Stimulated activated memory B cell treated with anti-CD40 and anti-IgM and Interleukin-4, amounts not matched to agents 10 μg/mL and 1 μg/mL and 100 μg/mL, for 72 hours (primary cell): ENCODE results near the gene UROC1.

ENCODE experiments used
- ATAC-seq: fragments of 150-1000 bp; cut with Tn5 transposase; 2 replicates; pipeline ENCODE4 v1.10.0; 2021
- H3K27ac Mint-ChIP-seq: one replicate; pipeline ENCODE4 v1.8.0; 2022; ENCODE audit warnings: mild to moderate bottlenecking, mixed read lengths
- H3K27me3 Mint-ChIP-seq: one replicate; pipeline ENCODE4 v1.8.0; 2022; ENCODE audit warnings: mixed read lengths
- H3K36me3 Mint-ChIP-seq: one replicate; pipeline ENCODE4 v1.8.0; 2022; ENCODE audit warnings: mixed read lengths
- H3K4me1 Mint-ChIP-seq: one replicate; pipeline ENCODE4 v1.8.0; 2022; ENCODE audit warnings: mixed read lengths
- H3K4me3 Mint-ChIP-seq: one replicate; pipeline ENCODE4 v1.8.0; 2022; ENCODE audit warnings: mild to moderate bottlenecking, moderate library complexity, mixed read lengths
- H3K9me3 Mint-ChIP-seq: one replicate; pipeline ENCODE4 v1.8.0; 2022; ENCODE audit warnings: mixed read lengths

Gene UROC1

GRCh38 chr3:126475413-126476114, 42.0 kb downstream of the UROC1 start, which contains the start of gene ZXDC:
Gene ZXDC (minus strand): TSS chr3:126475891. CDS start chr3:126475865, 26 bp downstream.
- Mint-ChIP-seq H3K4me3 (peak within 1 kb of the TSS; percentile 82), H3K9me3 (no peaks in the 10 kb centered on the region), H3K27me3 (no peaks in the 10 kb centered on the region), H3K4me1 (peaks cover 40% of the 10 kb centered on the region), H3K36me3 (peaks cover 26% of the 10 kb centered on the region), H3K27ac (peak within 1 kb of the TSS; percentile 64)
- peak; percentile 95 for ATAC-seq

GRCh38 chr3:126474498-126475412, 42.8 kb downstream of the UROC1 start:
- Mint-ChIP-seq H3K27ac (peak overlapping the region; percentile 64), H3K36me3 (peaks cover 34% of the 10 kb centered on the region), H3K9me3 (no peaks in the 10 kb centered on the region), H3K4me3 (peak overlapping the region; percentile 82), H3K27me3 (no peaks in the 10 kb centered on the region), H3K4me1 (peaks cover 41% of the 10 kb centered on the region)
- ATAC-seq, result peak; percentile 2

- H3K27ac Mint-ChIP-seq, result peak overlapping the region; percentile 64
- H3K9me3 Mint-ChIP-seq, result no peaks in the 10 kb centered on the region
- no peak for ATAC-seq
- peaks cover 46% of the 10 kb centered on the region for H3K36me3 Mint-ChIP-seq
- peak overlapping the region; percentile 82 for H3K4me3 Mint-ChIP-seq
- H3K4me1 Mint-ChIP-seq, result peaks cover 53% of the 10 kb centered on the region
- H3K27me3 Mint-ChIP-seq, result no peaks in the 10 kb centered on the region
Observed at GRCh38 chr3:126473292-126474168, 44.0 kb downstream of the UROC1 start.

GRCh38 chr3:126472277-126473006, 45.1 kb downstream of the UROC1 start:
- ATAC-seq, result no peak
- Mint-ChIP-seq H3K4me1 (peaks cover 57% of the 10 kb centered on the region), H3K27me3 (no peaks in the 10 kb centered on the region), H3K9me3 (no peaks in the 10 kb centered on the region), H3K4me3 (peak overlapping the region; percentile 82), H3K36me3 (peaks cover 53% of the 10 kb centered on the region), H3K27ac (peak overlapping the region; percentile 64)

GRCh38 chr3:126469479-126469878, 48.1 kb downstream of the UROC1 start:
- Mint-ChIP-seq H3K9me3 (no peaks in the 10 kb centered on the region), H3K36me3 (peaks cover 75% of the 10 kb centered on the region), H3K27ac (peak overlapping the region; percentile 7), H3K4me1 (peaks cover 52% of the 10 kb centered on the region), H3K27me3 (no peaks in the 10 kb centered on the region), H3K4me3 (no peak overlapping the region)
- ATAC-seq, result no peak

GRCh38 chr3:126468028-126468891, 49.3 kb downstream of the UROC1 start:
- no peaks in the 10 kb centered on the region for H3K9me3 Mint-ChIP-seq
- peak overlapping the region; percentile 7 for H3K27ac Mint-ChIP-seq
- no peak for ATAC-seq
- H3K4me1 Mint-ChIP-seq, result peaks cover 44% of the 10 kb centered on the region
- H3K27me3 Mint-ChIP-seq, result no peaks in the 10 kb centered on the region
- H3K36me3 Mint-ChIP-seq, result peaks cover 75% of the 10 kb centered on the region
- no peak overlapping the region for H3K4me3 Mint-ChIP-seq

- no peak overlapping the region for H3K27ac Mint-ChIP-seq
- peaks cover 69% of the 10 kb centered on the region for H3K36me3 Mint-ChIP-seq
- H3K4me1 Mint-ChIP-seq, result peaks cover 37% of the 10 kb centered on the region
- no peaks in the 10 kb centered on the region for H3K27me3 Mint-ChIP-seq
- H3K9me3 Mint-ChIP-seq, result no peaks in the 10 kb centered on the region
- H3K4me3 Mint-ChIP-seq, result no peak overlapping the region
- no peak for ATAC-seq
Observed at GRCh38 chr3:126467611-126467955, 50.0 kb downstream of the UROC1 start.

GRCh38 chr3:126466886-126467610, 50.5 kb downstream of the UROC1 start:
- Mint-ChIP-seq H3K27me3 (no peaks in the 10 kb centered on the region), H3K4me3 (no peak overlapping the region), H3K4me1 (peaks cover 32% of the 10 kb centered on the region), H3K36me3 (peaks cover 69% of the 10 kb centered on the region), H3K9me3 (no peaks in the 10 kb centered on the region), H3K27ac (peak overlapping the region; percentile 15)
- ATAC-seq, result no peak

GRCh38 chr3:126465928-126466544, 51.5 kb downstream of the UROC1 start:
- Mint-ChIP-seq H3K9me3 (no peaks in the 10 kb centered on the region), H3K36me3 (peaks cover 75% of the 10 kb centered on the region), H3K27me3 (no peaks in the 10 kb centered on the region), H3K4me1 (peaks cover 31% of the 10 kb centered on the region), H3K4me3 (no peak overlapping the region), H3K27ac (no peak overlapping the region)
- ATAC-seq, result no peak

GRCh38 chr3:126464997-126465396, 52.6 kb downstream of the UROC1 start:
- H3K36me3 Mint-ChIP-seq, result peaks cover 72% of the 10 kb centered on the region
- H3K9me3 Mint-ChIP-seq, result no peaks in the 10 kb centered on the region
- peaks cover 31% of the 10 kb centered on the region for H3K4me1 Mint-ChIP-seq
- H3K27ac Mint-ChIP-seq, result no peak overlapping the region
- no peak overlapping the region for H3K4me3 Mint-ChIP-seq
- no peak for ATAC-seq
- H3K27me3 Mint-ChIP-seq, result no peaks in the 10 kb centered on the region

GRCh38 chr3:126464494-126464893, 53.1 kb downstream of the UROC1 start:
- no peak overlapping the region for H3K4me3 Mint-ChIP-seq
- H3K27me3 Mint-ChIP-seq, result no peaks in the 10 kb centered on the region
- ATAC-seq, result peak; percentile 60
- no peaks in the 10 kb centered on the region for H3K9me3 Mint-ChIP-seq
- peaks cover 71% of the 10 kb centered on the region for H3K36me3 Mint-ChIP-seq
- no peak overlapping the region for H3K27ac Mint-ChIP-seq
- peaks cover 27% of the 10 kb centered on the region for H3K4me1 Mint-ChIP-seq

GRCh38 chr3:126464093-126464492, 53.5 kb downstream of the UROC1 start:
- Mint-ChIP-seq H3K36me3 (peaks cover 70% of the 10 kb centered on the region), H3K4me3 (no peak overlapping the region), H3K27ac (no peak overlapping the region), H3K4me1 (peaks cover 23% of the 10 kb centered on the region), H3K27me3 (no peaks in the 10 kb centered on the region), H3K9me3 (no peaks in the 10 kb centered on the region)
- ATAC-seq, result no peak

GRCh38 chr3:126463521-126463920, 54.1 kb downstream of the UROC1 start:
- peaks cover 18% of the 10 kb centered on the region for H3K4me1 Mint-ChIP-seq
- H3K36me3 Mint-ChIP-seq, result peaks cover 65% of the 10 kb centered on the region
- H3K27me3 Mint-ChIP-seq, result no peaks in the 10 kb centered on the region
- no peak overlapping the region for H3K4me3 Mint-ChIP-seq
- H3K9me3 Mint-ChIP-seq, result no peaks in the 10 kb centered on the region
- ATAC-seq, result no peak
- no peak overlapping the region for H3K27ac Mint-ChIP-seq
